Vagina (tissue), 2 donors: ENCODE results near the gene COQ3. TPM values are rescaled to one million over a fixed set of nuclear protein-coding genes. Genes with fewer than 3 reads are reported as not detected.
"Not testable (repeated sequence)": the region's sequence is repeated elsewhere in the genome, so short reads cannot be mapped to it uniquely, and the experiment has no call there.

Source experiments
- DNase-seq, 2 donors: peaks; one replicate each; pipeline ENCODE4 v3.0.0-alpha.2; 2017; ENCODE audit errors: extremely low spot score in 2 of 2
- H3K27ac ChIP-seq: fragments of 200-600 bp; sonication (generic); one replicate; pipeline ENCODE4 v1.5.1; 2019
- H3K27me3 ChIP-seq: fragments of 200-600 bp; sonication (generic); one replicate; pipeline ENCODE4 v1.5.1; 2019
- H3K36me3 ChIP-seq, 2 donors: fragments of 200-600 bp; sonication (generic); one replicate each; pipeline ENCODE4 v1.5.1; 2017 to 2019
- H3K4me1 ChIP-seq: fragments of 200-600 bp; sonication (generic); one replicate; pipeline ENCODE4 v1.5.1; 2019
- H3K4me3 ChIP-seq, 2 donors: fragments of 200-600 bp; sonication (generic); 1 replicate in 1 of 2; 2 replicates in 1 of 2; pipeline ENCODE4 v1.5.1; 2016 to 2019
- H3K9me3 ChIP-seq: fragments of 200-600 bp; sonication (generic); one replicate; pipeline ENCODE4 v1.5.1; 2019
- POLR2A ChIP-seq, 2 donors: fragments of 450-650 bp; IDR thresholded peaks; one replicate each; pipeline ENCODE4 v1.6.1; 2017; ENCODE audit warnings: antibody characterized with exemption in 2 of 2, mild to moderate bottlenecking in 2 of 2, moderate library complexity in 2 of 2
- POLR2AphosphoS5 ChIP-seq, 2 donors: sonication (generic); formaldehyde crosslinking; IDR thresholded peaks; one replicate each; pipeline ENCODE4 v1.9.0; 2017; ENCODE audit warnings: antibody characterized with exemption in 2 of 2, mild to moderate bottlenecking in 2 of 2, low read depth in 1 of 2; ENCODE audit not compliant: insufficient read depth in 1 of 2
- intact Hi-C: fragments of 100-400 bp; cut with DNase I; formaldehyde crosslinking; loops from one replicate; pipeline ENCODE4 v1.15.1; 2023
- total RNA-seq: library from RNA; depleted of rRNA; stranded (reverse); fragments of >200 nt; gene quantifications from one replicate; pipeline ENCODE4 v1.2.3, GENCODE V29; 2016
- TF ChIP-seq, protein P1 (sequence below), 3 experiments: fragments of 450-650 bp in 2 of 3; fragments of 200-600 bp in 1 of 3; sonication (generic) in 1 of 3; IDR thresholded peaks; one replicate each; pipeline ENCODE4 v1.5.1; 2017 to 2019; ENCODE audit warnings: antibody characterized with exemption in 3 of 3, mild to moderate bottlenecking in 2 of 3, moderate library complexity in 2 of 3

COQ3 gene
- total RNA-seq, 1 donor from 2014 or later: 3.7 TPM

DNA sequence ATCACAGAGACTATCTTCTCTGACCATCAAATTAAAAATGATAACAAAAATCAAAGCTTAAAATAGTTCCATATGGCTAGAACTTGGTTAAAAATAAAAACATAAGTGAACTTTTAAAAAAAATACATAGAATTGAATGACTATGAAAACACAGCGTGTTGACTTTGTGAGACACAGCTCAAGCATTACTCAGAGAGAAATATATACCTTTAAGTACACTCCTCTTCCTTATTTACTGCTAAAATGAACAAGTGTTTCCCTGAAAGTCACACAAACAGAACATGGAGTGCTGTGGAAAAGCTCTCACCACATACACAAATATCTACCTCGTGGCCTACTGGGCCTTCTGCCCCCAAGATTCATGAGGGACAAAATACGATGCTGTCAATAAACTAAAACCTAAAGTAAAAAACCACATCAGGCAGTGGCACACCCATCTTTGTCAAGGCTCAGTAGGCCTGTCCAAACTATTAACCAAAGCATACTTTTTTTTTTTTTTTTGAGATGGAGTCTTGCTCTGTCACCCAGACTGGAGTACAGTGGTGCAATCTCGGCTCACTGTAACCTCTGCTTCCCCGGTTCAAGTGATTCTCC is 52.0 kb downstream of the COQ3 start:
- Histone ChIP-seq H3K27ac (no peak overlapping the region), H3K27me3 (no peaks in the 10 kb centered on the region), H3K9me3 (no peaks in the 10 kb centered on the region), H3K4me3 (no peak overlapping the region), H3K36me3 (no peaks in the 10 kb centered on the region), H3K4me1 (no peaks in the 10 kb centered on the region)
- intact Hi-C loops: no loop called here
- DNase-seq: no peak
- TF ChIP-seq, protein P1, sequence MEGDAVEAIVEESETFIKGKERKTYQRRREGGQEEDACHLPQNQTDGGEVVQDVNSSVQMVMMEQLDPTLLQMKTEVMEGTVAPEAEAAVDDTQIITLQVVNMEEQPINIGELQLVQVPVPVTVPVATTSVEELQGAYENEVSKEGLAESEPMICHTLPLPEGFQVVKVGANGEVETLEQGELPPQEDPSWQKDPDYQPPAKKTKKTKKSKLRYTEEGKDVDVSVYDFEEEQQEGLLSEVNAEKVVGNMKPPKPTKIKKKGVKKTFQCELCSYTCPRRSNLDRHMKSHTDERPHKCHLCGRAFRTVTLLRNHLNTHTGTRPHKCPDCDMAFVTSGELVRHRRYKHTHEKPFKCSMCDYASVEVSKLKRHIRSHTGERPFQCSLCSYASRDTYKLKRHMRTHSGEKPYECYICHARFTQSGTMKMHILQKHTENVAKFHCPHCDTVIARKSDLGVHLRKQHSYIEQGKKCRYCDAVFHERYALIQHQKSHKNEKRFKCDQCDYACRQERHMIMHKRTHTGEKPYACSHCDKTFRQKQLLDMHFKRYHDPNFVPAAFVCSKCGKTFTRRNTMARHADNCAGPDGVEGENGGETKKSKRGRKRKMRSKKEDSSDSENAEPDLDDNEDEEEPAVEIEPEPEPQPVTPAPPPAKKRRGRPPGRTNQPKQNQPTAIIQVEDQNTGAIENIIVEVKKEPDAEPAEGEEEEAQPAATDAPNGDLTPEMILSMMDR (IDR thresholded peaks at IDR 0.05): no peak
- TF ChIP-seq POLR2A (IDR thresholded peaks at IDR 0.05) (no peak), POLR2AphosphoS5 (IDR thresholded peaks at IDR 0.05; ENCODE audit: insufficient read depth in 1 of 2, low read depth in 1 of 2) (no peak)

GRCh38 chr6:99338188-99338587 is 55.8 kb downstream of the COQ3 start:
- no peak for DNase-seq
- Histone ChIP-seq H3K27me3 (no peaks in the 10 kb centered on the region), H3K9me3 (no peaks in the 10 kb centered on the region), H3K36me3 (no peaks in the 10 kb centered on the region), H3K27ac (no peak overlapping the region), H3K4me1 (no peaks in the 10 kb centered on the region), H3K4me3 (no peak overlapping the region)
- TF ChIP-seq, protein P1 (IDR thresholded peaks at IDR 0.05): no peak
- TF ChIP-seq POLR2AphosphoS5 (IDR thresholded peaks at IDR 0.05; ENCODE audit: insufficient read depth in 1 of 2, low read depth in 1 of 2): no peak
- no peak for TF ChIP-seq POLR2A (IDR thresholded peaks at IDR 0.05)
- intact Hi-C loops: no loop called here

- H3K27ac ChIP-seq, H3K27me3 ChIP-seq, H3K4me1 ChIP-seq, intact Hi-C loops, H3K36me3 ChIP-seq, H3K9me3 ChIP-seq, DNase-seq, H3K4me3 ChIP-seq: not testable (repeated sequence)
Observed at GRCh38 chr6:99335298-99335697, 58.7 kb downstream of the COQ3 start.

- no peaks in the 10 kb centered on the region for H3K4me1 ChIP-seq
- no peaks in the 10 kb centered on the region for H3K9me3 ChIP-seq
- DNase-seq: no peak
- no peak overlapping the region for H3K4me3 ChIP-seq
- H3K36me3 ChIP-seq: no peaks in the 10 kb centered on the region
- TF ChIP-seq POLR2AphosphoS5 (IDR thresholded peaks at IDR 0.05; ENCODE audit: insufficient read depth in 1 of 2, low read depth in 1 of 2) (no peak), POLR2A (IDR thresholded peaks at IDR 0.05) (no peak)
- TF ChIP-seq, protein P1 (IDR thresholded peaks at IDR 0.05): peak in 1 of 3 experiments; percentile 12
- intact Hi-C loops: no loop called here
- no peaks in the 10 kb centered on the region for H3K27me3 ChIP-seq
- no peak overlapping the region for H3K27ac ChIP-seq
Observed at GRCh38 chr6:99334526-99335127, 59.4 kb downstream of the COQ3 start.

- Histone ChIP-seq H3K4me1 (no peaks in the 10 kb centered on the region), H3K4me3 (no peak overlapping the region), H3K9me3 (no peaks in the 10 kb centered on the region), H3K27ac (no peak overlapping the region), H3K36me3 (no peaks in the 10 kb centered on the region), H3K27me3 (no peaks in the 10 kb centered on the region)
- intact Hi-C loops: no loop called here
- no peak for DNase-seq
- TF ChIP-seq POLR2AphosphoS5 (IDR thresholded peaks at IDR 0.05; ENCODE audit: insufficient read depth in 1 of 2, low read depth in 1 of 2) (no peak), POLR2A (IDR thresholded peaks at IDR 0.05) (no peak)
- TF ChIP-seq, protein P1 (IDR thresholded peaks at IDR 0.05): no peak
Observed at GRCh38 chr6:99333068-99333467, 60.9 kb downstream of the COQ3 start.
